ENCODE data around the gene RNF225.
"Not testable (repeated sequence)": the region's sequence is repeated elsewhere in the genome, so short reads cannot be mapped to it uniquely, and the experiment has no call there.

Gene RNF225

DNA sequence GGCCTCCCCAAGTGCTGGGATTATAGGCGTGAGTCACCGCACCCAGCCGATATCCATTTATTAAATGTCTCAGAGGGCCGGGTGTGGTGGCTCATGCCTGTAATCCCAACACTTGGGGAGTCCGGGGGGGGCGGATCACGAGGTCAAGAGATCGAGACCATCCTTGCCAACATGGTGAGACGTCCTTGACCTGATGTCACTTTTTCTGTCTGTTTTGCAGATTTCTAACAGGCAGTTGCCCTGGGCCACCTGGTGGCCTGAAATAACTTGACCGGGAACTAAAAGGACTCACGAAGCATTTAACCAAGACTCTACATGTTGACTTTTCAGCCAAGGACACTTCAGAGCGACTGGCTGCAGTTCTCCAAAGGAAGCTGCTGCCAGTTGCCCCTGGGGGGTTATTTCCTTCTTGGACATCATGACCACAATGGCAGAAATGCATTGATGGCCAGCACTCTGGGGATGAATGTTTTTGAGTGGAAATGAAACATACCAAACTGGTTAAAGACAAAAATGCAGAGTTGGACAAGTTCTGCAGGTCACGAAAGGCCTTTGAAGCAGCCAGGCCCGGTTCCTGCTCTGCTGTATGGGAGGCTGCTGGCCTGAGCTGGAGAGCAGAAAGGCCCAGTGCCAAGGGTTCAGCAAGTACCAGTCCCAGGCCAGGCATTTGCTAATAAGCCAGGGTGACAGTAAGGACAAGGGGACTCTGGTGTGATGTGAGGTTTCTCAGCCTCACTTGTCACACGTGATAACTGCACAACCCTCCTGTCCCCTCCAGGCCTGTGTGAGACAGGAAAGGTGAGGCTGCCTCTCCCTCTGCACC, 22.9 kb upstream of the RNF225 start:
- TF ChIP-seq ZNF274 (IDR thresholded peaks at IDR 0.05; ENCODE audit: low read depth, low read length): no peak
- H3K4me3 ChIP-seq (ENCODE audit: low read length): no peak overlapping the region

DNA sequence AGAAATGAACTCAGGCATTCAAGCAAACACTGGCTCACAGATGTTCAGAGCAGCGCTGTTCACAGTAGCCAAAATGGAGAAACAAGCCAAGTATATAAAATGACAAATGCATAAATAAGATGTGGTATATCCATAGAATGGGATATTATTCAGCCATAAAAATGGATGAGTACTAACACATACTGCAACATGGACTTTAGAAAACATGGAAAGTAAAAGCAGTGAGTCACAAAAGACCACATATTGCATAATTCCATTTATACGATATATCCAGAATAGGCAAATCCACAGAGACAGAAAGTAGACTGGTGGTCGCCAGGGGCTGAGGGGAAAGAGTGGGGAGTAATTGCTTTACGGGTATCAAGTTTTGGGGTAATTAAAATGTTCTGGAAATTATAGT, 21.3 kb upstream of the RNF225 start:
- no peak overlapping the region for H3K4me3 ChIP-seq (ENCODE audit: low read length)
- TF ChIP-seq ZNF274 (IDR thresholded peaks at IDR 0.05; ENCODE audit: low read depth, low read length): no peak

DNA sequence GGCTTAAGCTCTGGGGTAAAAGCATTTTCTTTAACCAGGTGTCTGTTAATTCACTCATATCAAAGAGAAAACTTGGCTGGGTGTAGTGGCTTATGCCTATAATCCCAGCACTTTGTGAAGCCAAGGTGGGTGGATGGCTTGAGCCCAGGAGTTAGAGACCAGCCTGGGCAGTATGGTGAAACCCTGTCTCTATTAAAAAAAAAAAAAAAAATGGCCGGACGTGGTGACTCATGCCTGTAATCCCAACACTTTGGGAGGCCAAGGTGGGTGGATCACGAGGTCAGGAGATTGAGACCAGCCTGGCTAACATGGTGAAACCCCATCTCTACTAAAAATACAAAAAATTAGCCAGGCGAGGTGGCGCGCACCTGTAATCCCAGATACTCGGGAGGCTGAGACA, 18.7 kb upstream of the RNF225 start:
- H3K4me3 ChIP-seq (ENCODE audit: low read length): not testable (repeated sequence)

DNA sequence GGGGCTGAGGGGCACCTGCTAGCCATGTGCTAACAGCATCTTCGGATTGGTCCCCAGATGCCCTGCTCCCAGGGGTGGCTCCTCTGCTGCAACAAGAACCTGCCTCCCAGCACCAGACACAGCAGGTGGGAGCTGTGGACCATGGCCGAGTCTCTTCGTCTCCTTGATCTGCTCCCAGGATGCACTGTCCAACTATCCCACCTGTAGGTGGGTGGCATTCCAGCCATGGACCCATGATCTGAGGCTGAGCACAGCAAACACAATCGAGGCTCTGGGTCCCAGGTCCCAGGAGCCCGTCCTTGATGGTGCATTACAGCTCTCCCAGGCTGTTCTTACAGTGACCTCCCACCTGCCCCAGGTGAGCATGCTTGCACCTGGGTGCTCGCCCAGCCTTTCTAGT, 16.2 kb upstream of the RNF225 start:
- no peak overlapping the region for H3K4me3 ChIP-seq (ENCODE audit: low read length)
- TF ChIP-seq ZNF274 (IDR thresholded peaks at IDR 0.05; ENCODE audit: low read depth, low read length): no peak

DNA sequence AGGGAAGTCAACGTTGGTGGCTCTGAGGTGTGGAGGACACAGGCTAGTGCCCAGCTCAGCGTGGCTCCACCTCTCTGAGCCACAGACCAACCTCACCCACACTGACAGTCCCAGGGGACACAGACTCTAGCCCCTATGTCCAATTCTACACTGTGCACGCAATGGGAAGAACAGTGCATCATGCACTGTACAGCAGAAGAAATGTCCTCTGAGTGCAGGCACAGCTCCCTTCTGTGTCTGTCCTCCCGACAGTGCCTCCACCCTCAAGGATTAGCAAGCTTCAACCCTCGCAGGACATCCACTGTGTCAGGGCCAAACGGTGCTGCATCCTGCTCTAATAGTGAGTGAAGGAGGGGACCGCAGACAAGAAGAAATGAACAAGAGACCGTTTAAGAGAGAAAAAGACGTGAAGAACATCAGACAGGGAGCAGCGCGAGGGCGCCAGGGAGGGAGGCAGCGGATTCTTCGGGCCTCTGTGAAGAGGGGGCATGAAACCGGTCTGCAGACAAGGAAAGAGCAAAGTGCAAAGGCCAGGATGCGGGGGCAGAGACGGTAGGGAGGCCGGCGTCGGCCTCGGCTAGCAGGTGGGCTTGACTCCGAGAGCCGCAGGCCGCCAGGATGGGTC, 15.3 kb upstream of the RNF225 start:
- TF ChIP-seq ZNF274 (IDR thresholded peaks at IDR 0.05; ENCODE audit: low read depth, low read length): no peak
- H3K4me3 ChIP-seq (ENCODE audit: low read length): peak overlapping the region; percentile 76; the same call in 1 of the 2 replicates

DNA sequence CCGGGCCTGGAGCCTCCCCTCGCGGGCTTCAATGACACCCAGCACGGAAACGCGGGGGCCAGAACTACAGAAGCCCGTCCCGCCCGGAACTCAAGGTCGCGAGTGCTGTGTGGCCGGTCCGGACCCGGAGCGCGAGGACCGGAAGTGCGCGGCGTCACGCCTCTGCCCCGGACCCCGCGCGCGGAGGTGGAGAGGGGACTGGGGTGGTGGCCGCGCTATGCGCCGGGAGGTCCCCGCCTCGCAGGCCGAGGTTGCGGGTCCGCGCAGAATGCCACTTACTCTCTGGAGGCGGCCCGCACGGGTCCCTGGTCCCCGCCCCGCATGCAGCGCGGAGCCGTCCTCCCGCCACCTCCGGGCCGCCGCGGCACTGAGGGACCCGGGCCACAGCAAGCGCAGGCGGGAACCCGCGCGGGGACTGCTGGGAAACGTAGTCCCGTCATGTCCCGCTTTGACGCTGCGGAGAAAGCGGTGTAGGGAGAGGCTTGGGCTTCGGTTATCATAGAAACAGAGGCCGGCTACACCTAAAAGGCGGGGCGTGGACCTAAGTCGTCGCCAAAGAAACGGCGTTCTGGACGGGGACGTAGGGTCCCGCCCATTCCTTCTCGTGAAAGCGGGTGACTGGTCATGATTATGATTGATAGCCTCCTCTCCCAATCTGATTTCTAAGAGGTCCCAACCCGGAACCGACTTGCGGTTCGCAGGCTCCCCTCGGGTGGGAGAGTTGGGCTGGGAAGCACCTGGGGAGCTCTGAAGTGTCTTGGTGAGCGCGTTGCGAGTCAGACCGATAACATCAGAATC, 14.6 kb upstream of the RNF225 start, which contains the start of gene ZNF837:
Gene ZNF837, minus strand, starts transcription at position 369 of the 798 bp plus-strand sequence. CDS start 11,698 bp downstream, outside the sequence.
- H3K4me3 ChIP-seq (ENCODE audit: low read length): peak within 1 kb of the TSS; percentile 86
- no peak for TF ChIP-seq ZNF274 (IDR thresholded peaks at IDR 0.05; ENCODE audit: low read depth, low read length)

DNA sequence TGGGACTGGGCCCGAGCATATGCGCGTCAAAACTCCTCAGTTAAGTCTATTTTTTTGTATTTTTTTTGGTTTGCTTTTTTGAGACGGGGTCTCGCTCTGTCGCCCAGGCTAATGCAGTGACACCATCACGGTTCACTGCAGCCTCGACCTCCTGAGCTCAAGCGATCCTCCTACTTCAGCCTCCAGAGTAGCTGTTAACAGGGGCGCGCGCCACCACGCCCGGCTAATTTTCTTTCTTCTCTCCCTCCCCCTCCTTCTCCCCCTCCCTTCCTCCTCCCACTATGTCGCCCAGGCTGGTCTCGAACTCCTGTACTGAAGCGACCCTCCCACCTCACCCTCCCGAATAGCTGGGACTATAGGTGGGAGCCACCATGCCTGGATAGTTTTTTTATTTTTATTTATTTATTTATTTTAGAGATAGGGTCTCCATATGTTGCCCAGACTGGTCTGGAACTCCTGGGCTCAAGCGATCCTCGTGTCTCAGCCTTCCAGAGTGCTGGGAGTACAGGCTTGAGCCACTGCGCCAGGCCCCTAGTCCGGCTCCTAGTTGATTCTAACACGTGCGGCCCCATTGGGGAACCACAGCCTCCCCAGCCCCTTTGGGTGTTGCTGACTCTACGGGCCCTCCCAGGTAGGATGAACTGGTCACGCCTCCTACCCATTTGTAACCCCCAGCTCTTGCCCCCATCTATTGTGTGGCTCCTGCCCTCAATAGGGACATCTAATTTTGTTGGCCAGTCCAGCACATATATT, 13.8 kb upstream of the RNF225 start:
- H3K4me3 ChIP-seq (ENCODE audit: low read length): peak overlapping the region; percentile 86
- no peak for TF ChIP-seq ZNF274 (IDR thresholded peaks at IDR 0.05; ENCODE audit: low read depth, low read length)

DNA sequence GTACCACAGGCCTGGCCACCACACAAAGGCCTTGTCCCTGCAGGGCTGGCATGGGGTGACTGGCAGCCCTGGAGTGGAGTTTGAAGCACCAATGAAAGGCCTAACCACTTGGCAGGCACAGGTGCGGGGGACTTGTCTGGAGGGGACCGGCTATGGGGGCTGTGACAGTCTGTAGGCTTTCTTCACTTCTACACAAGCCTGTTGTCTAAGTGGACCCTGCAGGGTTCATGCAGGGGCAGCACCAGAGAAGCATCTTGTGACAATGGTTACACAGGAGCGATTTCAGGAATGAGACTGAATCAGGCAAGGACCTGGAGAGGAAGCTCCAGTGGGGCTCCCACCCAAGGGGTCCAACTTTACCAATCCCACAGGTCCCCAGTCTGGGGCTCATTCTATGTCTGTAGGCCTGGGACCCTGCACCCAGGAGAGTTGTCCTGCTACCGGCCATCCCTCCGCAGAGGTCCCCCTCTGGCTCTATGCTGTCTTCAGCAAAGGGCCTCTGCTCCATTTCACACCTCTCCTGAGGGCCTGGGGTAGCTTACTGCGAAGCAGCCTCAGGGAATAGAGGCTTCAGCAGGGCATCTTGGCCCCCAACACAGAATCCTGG, 12.4 kb upstream of the RNF225 start:
- no peak for TF ChIP-seq ZNF274 (IDR thresholded peaks at IDR 0.05; ENCODE audit: low read depth, low read length)
- H3K4me3 ChIP-seq (ENCODE audit: low read length): no peak overlapping the region

DNA sequence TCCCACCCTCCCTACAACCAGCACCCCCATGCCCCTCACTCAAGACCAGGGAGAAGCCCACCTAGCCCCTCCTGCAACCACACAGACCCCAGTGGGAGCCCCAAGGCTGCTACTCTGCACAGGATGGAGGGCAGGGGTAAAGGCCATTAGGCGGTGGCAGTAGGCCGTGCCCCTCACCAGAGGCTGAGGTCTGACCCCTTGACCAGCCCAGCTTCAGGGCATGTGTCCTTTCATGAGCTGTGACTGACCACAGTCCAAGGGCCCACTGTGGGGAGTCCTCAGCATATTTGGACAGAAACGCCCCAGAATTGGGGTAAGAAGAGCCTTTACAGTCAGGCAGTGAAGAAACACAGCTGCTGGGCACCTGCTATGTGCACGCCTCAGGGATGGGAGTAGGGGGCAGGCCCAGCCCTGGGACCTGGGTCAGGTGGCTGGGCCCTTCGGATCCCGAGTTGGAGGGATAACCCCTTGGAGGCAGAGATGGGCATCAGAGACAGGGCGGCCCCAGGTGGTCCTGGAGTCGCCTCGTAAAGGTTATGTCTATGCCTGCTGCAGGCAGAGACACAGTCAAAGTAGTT, 10.1 kb upstream of the RNF225 start:
- peak overlapping the region; percentile 72; the same call in 1 of the 2 replicates for H3K4me3 ChIP-seq (ENCODE audit: low read length)
- no peak for TF ChIP-seq ZNF274 (IDR thresholded peaks at IDR 0.05; ENCODE audit: low read depth, low read length)

DNA sequence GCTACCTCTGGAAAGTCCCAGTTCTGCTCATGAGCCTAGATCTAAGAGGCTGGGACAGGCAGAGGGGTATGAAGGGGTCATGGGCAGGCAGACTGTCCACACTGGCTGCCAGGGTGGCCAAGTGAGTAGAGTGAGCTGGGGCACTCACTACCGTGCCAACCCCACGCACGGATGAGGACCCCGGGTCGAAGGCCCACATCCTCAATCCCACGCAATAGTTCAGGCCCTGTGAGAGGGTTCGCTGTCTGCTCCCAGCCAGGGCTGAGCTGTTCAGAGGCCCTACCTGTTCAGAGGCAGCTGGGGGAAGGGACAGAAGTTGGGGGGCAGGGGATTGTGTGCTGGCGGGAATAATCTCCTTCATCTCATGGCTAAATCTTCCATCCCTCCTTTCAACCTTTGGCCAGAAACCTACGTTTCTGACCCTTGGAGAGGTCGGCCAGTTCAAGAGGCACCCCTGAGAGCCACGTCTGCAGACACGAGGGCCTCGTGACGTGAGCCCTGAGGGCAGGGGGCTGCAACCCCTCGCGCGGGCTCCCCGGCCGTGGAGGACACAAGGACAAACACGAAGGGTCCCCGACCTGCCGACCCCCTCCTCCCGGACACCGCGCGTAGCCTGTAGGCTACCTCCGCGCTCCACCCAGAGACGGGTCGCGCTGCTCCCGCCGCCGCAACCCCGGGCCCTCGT, 9.4 kb upstream of the RNF225 start:
- no peak for TF ChIP-seq ZNF274 (IDR thresholded peaks at IDR 0.05; ENCODE audit: low read depth, low read length)

DNA sequence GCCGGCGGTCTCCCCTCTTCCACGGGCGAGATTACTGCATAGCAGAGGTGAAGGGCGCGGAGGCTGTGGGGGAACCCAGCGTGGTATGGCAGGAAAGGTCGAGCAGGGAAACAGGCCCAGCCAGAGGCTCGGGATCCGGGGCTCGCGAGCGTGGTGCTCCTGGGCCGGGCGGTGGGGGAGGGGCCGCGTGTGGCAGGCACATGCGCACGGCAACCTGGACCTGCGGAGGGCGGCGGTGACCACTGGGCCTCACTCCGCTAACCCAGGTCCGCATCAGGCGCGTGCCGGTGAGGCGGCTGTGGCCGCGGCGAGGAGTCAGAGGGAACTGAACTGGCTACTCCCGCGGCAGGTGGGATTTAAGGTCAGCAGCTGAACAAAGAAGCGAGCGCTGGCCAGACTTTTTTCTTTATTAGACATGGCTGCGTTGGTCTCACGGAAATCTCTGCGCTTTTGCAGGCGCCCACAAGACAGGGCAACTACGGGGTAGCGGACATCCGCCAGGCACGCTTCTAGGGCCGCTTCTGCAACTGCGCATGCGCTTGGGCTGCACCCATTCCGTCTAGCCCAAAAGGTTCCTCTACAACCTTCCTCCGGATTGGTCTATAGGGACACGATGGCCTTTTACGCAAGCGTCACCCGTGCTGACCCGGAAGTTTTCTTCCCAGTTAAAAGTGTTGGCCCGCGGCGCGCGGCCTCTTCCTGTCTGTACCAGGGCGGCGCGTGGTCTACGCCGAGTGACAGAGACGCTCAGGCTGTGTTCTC, 8.7 kb upstream of the RNF225 start, which contains the start of gene RPS5:
Gene RPS5, plus strand, starts transcription at position 694 of the 762 bp plus-strand sequence. CDS start 869 bp downstream, outside the sequence.
- no peak for TF ChIP-seq ZNF274 (IDR thresholded peaks at IDR 0.05; ENCODE audit: low read depth, low read length)
- H3K4me3 ChIP-seq (ENCODE audit: low read length): peak within 1 kb of the TSS; percentile 86

More for the DNA sequence above, 9.4 kb upstream of the RNF225 start:
- H3K4me3 ChIP-seq (ENCODE audit: low read length): peak overlapping the region; percentile 72

Measured in GM08714 (cell line).